Bronchial epithelial cell (primary cell): ENCODE measurements around the gene FRMD4A. TPM values are rescaled to one million over a fixed set of nuclear protein-coding genes. Genes with fewer than 3 reads are reported as not detected.

Source experiments
- DNase-seq: peaks from one replicate; pipeline ENCODE4 v3.0.0-alpha.2; 2010; ENCODE audit warnings: low read depth
- FAIRE-seq: peaks from 2 replicates; lab custom pipeline; 2011; peaks lifted over from hg19 to GRCh38; lab: Jason Lieb, UNC
- H3K27me3 ChIP-seq: 2 replicates; pipeline ENCODE4 v1.5.1; 2011; ENCODE audit warnings: low read length; ENCODE audit not compliant: control insufficient read depth, insufficient read depth
- H3K36me3 ChIP-seq: 2 replicates; pipeline ENCODE4 v1.5.1; 2011; ENCODE audit warnings: low read length; ENCODE audit not compliant: control insufficient read depth, insufficient read depth
- H3K4me3 ChIP-seq: 2 replicates; pipeline ENCODE4 v1.5.1; 2011; ENCODE audit warnings: mild to moderate bottlenecking, low read depth, low read length, control low read depth
- CTCF ChIP-seq: IDR thresholded peaks from 2 replicates; pipeline ENCODE4 v1.5.1; 2011; ENCODE audit warnings: mild to moderate bottlenecking, moderate library complexity, low read length, control low read depth, inconsistent platforms; ENCODE audit not compliant: insufficient read depth, severe bottlenecking
- total RNA-seq: library from RNA; depleted of rRNA; stranded (reverse); fragments of >200 nt; gene quantifications from 2 replicates; pipeline ENCODE4 v1.2.1, GENCODE V29; 2014

Gene FRMD4A
- total RNA-seq, 1 donor from 2014 or later, result 3.2 TPM

GRCh38 chr10:13631594-13631993 lies 699.1 kb downstream of the FRMD4A start:
- no peak for DNase-seq
- no peak for FAIRE-seq

GRCh38 chr10:13630231-13630630 lies 700.5 kb downstream of the FRMD4A start:
- H3K36me3 ChIP-seq, result peaks cover 4% of the 10 kb centered on the region
- FAIRE-seq, result no peak
- H3K4me3 ChIP-seq, result no peak overlapping the region
- DNase-seq, result no peak
- TF ChIP-seq CTCF, result no peak
- no peaks in the 10 kb centered on the region for H3K27me3 ChIP-seq

More at GRCh38 chr10:13631594-13631993, 699.1 kb downstream of the FRMD4A start:
- Histone ChIP-seq H3K36me3 (peaks cover 4% of the 10 kb centered on the region), H3K27me3 (no peaks in the 10 kb centered on the region), H3K4me3 (no peak overlapping the region)
- TF ChIP-seq CTCF, result no peak

- FAIRE-seq (no peak), DNase-seq (no peak)
- no peak for TF ChIP-seq CTCF
- Histone ChIP-seq H3K36me3 (peaks cover 4% of the 10 kb centered on the region), H3K4me3 (no peak overlapping the region), H3K27me3 (no peaks in the 10 kb centered on the region)
These were observed 701.6 kb downstream of the FRMD4A start for GRCh38 chr10:13629116-13629515.

GRCh38 chr10:13628661-13629060 lies 702.1 kb downstream of the FRMD4A start:
- Histone ChIP-seq H3K36me3 (peaks cover 4% of the 10 kb centered on the region), H3K27me3 (no peaks in the 10 kb centered on the region), H3K4me3 (no peak overlapping the region)
- DNase-seq (no peak), FAIRE-seq (no peak)
- no peak for TF ChIP-seq CTCF

DNA sequence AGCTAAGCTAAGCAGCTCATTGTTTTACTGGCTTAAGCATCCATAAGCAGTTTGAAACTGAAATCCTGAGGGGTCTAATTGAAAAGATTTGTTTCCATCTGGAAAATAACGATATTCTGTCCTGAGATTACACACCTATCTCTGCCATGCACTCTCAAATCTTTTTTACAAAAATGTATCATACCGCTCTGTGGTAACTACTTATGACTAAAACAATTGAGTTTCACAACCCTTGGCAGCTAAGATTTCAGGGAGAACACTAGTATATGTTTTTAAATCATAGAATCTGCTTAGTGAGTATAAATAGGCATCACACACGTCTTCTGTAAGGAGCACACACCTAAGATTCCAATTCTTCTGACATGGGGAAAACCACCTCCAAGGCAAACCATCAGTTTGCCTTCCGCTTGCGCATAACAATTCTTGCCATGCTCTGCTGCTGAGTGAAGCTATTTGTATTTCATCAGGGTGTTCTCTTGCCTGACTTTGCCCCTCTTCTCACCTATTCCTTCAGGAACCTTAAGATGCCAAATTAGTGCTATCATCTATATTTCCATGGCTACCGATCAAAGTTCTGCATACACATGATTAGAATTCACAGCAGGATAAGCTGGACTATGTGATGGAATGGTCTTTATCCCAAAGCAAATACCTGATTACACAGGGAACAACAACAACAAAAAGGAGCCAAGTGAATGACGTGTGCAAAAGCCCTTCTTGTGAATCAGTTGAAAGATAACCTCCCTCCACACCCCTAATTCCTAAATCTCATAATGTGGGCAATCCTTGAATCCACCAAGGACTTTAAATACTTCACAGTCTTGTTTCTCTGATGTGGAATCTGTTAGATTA lies 703.0 kb downstream of the FRMD4A start:
- H3K27me3 ChIP-seq, result no peaks in the 10 kb centered on the region
- H3K4me3 ChIP-seq, result no peak overlapping the region
- peaks cover 4% of the 10 kb centered on the region for H3K36me3 ChIP-seq
- FAIRE-seq (no peak), DNase-seq (peak; percentile 30)
- TF ChIP-seq CTCF, result no peak
